GM13977 (cell line): Measurements from ENCODE around the gene TFF3.

Experiments used
- DNase-seq: peaks from one replicate; pipeline ENCODE4 v3.0.0; 2012; ENCODE audit warnings: low spot score
- in situ Hi-C: fragments of 300-500 bp; cut with MboI; formaldehyde crosslinking; loops from one replicate; pipeline ENCODE4 v1.12.0; 2022; ENCODE audit warnings: low sequenced_read_pairs, low pct_unique_long_range_greater_than_20kb, mixed read lengths, inconsistent platforms; ENCODE audit not compliant: unreplicated experiment
- TF ChIP-seq, protein P1 (sequence below): IDR thresholded peaks from 2 replicates; pipeline ENCODE4 v1.5.1; 2012; ENCODE audit warnings: mild to moderate bottlenecking, control low read depth; ENCODE audit not compliant: insufficient read depth; ENCODE audit errors: extremely low read depth, missing control alignments

TFF3 gene

DNA sequence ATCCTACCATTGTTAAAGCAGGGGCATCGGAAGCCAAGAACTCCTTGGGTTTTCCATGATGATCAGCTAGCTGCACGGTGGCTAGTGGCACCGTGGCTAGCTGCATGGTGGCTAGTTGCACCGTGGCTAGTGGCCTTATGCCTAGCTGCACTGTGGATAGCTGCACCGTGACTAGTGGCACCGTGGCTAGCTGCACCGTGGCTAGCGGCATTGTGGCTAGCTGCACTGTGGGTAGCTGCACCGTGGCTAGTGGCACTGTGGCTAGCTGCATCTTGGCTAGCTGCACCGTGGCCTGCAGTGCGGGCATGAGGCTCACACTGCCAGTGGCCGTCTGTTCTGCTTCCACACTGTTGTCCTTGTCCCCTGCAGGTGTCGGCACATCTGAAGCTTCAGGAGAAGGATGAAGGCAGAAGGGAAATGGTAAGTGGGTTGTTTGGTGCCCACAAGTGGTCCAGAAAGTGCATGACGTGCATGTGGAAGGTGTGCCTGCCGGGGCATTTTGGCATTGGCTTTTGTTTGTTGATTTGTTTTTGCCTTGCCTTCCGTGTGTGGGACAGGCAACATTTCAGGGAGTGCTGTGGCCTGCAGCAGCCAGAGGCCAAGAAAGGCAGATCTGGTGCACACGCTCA, 38.6 kb downstream of the TFF3 start:
- DNase-seq, result no peak
- TF ChIP-seq, protein P1, sequence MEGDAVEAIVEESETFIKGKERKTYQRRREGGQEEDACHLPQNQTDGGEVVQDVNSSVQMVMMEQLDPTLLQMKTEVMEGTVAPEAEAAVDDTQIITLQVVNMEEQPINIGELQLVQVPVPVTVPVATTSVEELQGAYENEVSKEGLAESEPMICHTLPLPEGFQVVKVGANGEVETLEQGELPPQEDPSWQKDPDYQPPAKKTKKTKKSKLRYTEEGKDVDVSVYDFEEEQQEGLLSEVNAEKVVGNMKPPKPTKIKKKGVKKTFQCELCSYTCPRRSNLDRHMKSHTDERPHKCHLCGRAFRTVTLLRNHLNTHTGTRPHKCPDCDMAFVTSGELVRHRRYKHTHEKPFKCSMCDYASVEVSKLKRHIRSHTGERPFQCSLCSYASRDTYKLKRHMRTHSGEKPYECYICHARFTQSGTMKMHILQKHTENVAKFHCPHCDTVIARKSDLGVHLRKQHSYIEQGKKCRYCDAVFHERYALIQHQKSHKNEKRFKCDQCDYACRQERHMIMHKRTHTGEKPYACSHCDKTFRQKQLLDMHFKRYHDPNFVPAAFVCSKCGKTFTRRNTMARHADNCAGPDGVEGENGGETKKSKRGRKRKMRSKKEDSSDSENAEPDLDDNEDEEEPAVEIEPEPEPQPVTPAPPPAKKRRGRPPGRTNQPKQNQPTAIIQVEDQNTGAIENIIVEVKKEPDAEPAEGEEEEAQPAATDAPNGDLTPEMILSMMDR, result no peak
- in situ Hi-C loops, result no loop called here

DNA sequence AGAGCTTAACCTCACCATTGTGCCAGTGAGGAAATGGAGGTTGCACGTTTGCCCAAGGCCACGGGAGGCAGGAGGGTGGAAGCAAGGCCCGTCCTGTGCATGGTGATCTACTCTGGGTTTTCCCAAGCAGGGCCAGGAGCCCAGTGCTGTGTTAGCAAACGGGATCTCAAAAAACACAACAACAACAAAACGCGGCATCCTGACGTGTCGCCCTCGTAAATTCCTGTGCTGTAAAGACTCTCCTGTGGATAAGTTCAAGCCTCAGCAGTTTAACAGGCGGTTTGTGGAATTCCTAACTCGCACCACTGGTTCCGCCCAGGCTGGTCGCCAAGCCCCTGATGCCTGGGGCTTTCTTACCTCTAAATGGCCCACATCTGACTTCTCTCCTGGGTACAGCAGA, 39.1 kb downstream of the TFF3 start:
- no peak for DNase-seq
- in situ Hi-C loops, result no loop called here
- TF ChIP-seq, protein P1, result no peak

DNA sequence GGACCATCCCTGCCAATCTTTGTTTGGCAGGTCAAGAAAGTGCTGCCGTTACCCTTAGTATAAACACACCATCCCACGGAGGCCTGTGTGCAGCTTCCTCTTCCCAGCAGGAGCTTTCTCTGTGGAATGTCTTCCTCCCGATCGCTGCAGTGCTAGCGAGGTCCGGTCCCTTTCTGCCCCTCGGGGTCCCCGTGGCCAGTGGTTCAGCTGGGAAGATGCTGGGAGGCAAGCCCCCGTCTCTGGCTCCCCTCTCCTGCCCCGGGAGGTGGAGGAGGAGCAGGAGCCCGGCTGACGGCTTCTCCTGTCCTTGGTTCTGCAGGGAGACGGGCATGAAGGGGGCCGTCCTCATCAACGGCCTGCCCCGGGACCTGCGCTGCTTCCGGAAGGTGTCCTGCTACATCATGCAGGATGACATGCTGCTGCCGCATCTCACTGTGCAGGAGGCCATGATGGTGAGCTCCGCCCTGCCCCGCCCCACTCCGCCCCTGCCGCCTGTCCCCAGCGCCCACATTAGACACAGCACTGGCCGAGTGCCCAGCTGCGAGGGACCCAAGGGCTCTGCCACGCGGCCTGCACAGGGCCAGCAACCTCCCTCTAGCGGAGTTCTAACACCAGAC, 42.1 kb downstream of the TFF3 start:
- DNase-seq, result no peak
- TF ChIP-seq, protein P1, result no peak
- in situ Hi-C loops, result no loop called here

DNA sequence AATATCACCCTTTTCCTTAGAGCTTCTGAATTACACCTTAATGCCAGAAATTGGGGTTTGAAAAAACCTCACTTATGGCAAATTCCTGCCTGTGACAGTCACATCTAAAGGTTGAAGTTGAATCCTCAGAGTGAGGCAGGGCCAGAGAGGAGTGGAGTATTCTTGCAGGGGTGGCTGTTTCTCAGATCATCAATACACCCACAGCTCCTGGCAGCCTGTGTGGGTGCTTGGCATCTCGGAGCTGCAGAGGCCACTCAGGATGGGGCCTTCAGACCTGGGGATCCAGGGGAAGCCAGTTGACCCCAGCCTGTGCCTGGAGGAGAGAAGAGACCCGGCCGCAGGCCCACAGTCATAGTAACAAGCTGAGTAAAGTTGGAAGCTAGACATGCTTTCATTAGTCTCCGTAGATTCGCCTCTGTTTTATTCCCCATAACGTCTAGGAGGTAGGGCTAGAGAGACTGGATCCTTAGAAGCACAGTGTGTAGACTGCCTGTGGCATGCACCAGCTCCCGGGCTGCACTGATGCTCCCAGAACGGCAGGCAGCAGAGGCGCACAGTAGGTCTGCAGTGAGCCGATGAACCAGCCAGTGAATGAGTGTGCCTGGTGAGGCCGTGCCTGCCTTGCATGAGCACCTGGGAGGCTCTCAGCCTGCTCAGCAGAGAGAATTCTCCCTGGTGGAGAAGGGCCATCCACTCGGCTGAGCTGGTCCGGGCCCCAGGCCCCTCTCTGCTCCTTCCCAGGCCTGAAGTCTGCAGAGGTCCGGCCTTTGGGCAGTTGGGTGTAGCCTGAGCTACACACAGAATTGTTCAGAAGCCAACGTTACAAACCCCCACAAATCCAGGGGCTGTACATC, 42.9 kb downstream of the TFF3 start:
- DNase-seq, result no peak
- TF ChIP-seq, protein P1, result no peak
- in situ Hi-C loops, result no loop called here

DNA sequence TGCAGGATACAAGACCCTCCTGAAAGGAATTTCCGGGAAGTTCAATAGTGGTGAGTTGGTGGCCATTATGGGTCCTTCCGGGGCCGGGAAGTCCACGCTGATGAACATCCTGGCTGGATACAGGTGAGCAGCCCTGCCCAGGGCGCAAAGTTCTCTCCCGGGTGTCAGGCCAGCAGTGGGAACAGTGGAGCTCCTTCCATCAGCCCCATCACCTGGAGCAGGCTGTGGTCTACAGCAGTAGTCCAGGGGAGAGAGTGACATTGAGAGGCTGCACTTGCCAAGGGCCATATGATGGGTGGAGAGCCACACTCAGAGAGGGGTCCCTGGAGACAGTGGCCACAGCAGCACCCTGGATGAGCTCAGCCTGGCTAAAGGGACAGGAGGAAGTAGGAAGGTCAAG, 44.1 kb downstream of the TFF3 start:
- in situ Hi-C loops, result no loop called here
- DNase-seq, result no peak
- TF ChIP-seq, protein P1, result no peak

DNA sequence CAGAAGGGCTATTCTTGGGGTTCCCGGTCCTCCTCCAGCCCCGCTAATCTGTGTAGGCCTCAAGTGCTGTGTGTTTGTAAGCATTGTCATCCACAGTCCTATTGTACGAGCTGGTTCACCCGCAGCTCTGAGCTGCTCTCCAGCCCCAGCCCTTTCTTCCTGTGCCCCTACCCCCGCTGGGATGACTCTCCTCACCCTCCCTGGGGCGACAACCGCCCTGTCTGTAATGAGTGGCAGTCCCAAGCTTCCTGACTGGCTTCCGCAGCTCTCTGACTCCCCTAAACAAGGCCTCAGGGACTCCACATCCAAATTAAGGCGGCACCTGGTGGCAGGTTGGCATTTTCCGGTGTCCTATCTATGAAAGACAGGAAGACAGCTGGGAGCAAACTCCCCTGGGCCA, 45.8 kb downstream of the TFF3 start:
- TF ChIP-seq, protein P1, result no peak
- in situ Hi-C loops, result no loop called here
- DNase-seq, result no peak
